NCI-H2081 (cell line): ENCODE data around the gene RPN1.
"Not testable (repeated sequence)": the region's sequence is repeated elsewhere in the genome, so short reads cannot be mapped to it uniquely, and the experiment has no call there.

Source experiments
- DNase-seq, 2 experiments: peaks; one replicate each; lab custom pipeline; 2025; lab: John Stamatoyannopoulos, UW

The RPN1 gene

GRCh38 chr3:128650096-128651050 is at the start of gene RPN1:
TSS of gene RPN1 (minus strand) at chr3:128650818. CDS start at chr3:128650800, 18 bp downstream.
- DNase-seq = peak; percentile 94 to 98

DNA sequence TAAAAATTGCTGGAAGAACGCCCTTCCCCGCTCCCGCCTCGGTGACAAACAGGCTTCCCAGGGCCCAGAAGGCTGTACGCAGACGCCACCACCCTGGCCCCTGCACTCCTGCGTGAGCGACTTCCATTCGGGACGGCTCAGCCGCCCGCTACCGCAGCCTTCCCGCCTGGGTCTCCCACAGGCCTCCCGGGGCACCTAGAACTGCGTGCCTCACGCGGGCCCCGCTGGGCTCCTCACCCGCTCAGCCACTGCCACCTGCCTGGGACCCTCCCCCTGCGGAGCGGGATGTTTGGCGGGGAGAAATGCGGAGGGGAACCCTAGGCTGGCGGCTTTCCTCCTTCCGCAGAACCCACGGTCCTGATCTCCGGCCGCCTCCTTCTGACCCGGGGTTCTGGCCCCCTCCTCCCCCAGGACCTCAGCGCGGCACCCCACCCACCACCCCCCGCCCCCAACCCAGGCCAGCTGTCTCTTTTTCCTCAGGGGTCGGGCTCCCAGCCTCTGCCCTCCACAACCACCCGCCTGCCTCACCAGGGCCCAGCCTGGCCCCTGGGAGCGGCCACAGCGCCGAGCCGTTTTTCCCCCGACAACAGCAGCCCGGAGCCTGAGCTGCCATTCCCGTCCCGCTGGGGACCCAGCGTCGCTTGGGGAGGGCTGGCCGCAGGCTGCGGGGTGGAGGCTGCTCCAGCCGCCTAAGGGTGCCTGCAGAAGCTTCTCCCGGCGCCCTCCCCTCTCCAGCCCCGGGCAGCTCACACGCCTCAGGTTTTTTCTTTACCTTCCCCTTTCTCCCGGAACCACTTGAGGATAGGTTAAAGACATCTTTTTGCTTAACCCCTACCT is 47.8 kb upstream of the RPN1 start:
- DNase-seq = no peak

DNA sequence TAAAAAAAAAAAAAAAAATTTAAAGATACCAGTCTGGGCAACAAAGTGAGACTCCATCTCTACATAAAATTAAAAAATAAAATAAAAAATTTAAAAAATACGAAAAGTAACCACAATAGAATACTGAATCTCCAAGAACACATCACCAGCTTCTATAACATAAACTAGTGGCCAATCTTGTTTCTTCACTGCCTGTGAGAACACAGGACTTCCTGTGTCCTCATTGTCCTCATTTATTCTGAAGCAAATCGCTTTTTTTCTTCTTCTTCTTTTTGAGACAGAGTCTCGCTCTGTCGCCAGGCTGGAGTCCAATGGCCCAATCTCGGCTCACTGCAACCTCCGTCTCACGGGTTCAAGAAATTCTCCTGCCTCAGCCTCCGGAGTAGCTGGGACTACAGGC is 46.7 kb upstream of the RPN1 start:
- DNase-seq = no peak

GRCh38 chr3:128693696-128694095 is 43.1 kb upstream of the RPN1 start:
- DNase-seq = no peak

DNA sequence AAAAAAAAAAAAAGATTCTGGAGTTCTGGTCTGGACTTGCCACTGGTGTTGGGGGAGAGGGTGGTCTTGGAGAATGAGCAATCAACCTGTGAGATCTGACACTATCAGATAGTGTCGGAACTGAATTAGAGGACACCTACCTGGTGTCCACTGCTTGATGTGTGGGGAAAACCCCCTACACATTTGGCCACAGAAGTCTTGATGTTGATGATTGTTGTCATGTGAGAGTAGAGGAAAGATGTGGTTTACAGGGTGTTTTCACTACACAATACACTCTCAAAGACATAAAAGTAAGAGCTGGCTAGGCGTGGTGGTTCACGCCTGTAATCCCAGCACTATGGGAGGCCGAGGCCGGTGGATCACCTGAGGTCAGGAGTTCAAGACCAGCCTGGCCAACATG is 38.4 kb upstream of the RPN1 start:
- DNase-seq = no peak

GRCh38 chr3:128686465-128686864 is 35.8 kb upstream of the RPN1 start:
- no peak for DNase-seq

DNA sequence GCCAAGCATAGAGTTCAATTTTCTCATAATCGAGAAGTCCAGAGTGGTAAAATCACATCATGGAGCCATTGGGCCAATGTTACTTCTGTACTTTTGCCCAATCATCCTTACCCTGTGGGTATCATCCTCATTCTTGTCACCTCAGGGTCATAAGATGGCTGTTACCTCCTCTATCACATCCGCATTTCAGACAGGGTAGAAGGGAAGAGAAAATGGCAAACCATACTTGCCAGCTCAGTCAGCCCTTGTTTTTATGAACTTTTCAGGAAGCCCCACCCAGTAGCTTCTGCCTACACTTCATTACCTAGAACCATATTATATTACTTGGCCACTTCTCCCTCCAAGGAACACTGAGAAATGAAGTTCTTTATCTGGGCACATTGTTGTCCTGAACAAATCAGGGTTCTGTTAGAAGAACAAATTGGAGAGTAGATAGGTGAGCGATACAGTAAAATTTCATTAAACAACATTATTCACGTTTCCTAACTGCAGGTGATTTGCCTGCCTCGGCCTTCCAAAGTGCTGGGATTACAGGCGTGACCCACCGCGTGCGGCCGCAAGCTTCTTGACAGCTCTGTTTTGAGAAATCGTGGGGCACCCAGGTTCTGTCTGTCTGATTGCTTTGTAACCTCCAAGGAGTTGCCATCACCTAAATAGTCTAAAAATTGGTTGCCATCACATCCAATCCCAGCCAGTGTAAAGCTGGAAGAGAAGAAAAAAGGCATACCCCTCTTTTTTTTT is 34.5 kb upstream of the RPN1 start:
- DNase-seq = no peak

DNA sequence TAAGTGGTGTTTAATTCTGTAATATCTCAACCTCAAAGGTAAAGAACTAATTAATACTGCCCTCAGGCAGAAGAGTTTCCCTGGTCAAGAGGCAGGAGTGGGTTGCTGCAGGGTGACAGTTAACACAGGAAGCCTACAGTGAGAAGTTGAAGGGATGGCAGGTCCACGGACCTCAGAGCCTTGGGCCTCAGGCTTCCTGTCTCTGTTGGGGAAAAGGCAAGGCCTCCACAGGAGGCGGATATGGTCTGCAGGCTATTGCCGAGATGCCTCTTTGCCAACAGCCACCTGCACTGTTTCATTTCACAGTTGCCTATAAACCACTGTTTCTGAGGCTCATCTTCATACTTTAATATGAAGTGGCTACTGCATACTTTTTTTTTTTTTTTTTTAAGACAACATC is 33.3 kb upstream of the RPN1 start:
- DNase-seq = no peak

DNA sequence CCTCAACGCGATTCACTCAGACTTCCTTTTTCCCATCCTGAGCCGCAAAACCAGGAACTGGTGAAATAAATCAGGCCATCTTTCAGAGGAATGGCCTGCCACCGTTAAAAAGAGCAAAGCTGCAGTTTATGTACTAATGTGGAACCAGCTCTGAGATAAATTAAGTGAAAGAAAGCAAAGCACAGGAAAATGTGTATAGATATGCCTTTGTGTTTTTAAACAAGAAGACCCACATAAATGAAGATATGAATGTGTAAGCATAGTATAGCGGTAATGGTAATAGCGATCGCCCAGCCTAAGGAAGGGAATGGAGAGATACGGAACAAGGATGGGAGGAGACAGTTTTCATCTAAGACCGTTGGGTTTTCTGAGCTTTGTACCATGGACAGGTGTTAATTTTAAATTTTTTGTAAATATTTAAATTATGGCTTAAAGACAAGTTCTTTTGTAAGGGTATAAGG is 30.8 kb upstream of the RPN1 start:
- peak; percentile 37 to 67 for DNase-seq

GRCh38 chr3:128680603-128681368 is 30.2 kb upstream of the RPN1 start:
- peak; percentile 100 for DNase-seq

DNA sequence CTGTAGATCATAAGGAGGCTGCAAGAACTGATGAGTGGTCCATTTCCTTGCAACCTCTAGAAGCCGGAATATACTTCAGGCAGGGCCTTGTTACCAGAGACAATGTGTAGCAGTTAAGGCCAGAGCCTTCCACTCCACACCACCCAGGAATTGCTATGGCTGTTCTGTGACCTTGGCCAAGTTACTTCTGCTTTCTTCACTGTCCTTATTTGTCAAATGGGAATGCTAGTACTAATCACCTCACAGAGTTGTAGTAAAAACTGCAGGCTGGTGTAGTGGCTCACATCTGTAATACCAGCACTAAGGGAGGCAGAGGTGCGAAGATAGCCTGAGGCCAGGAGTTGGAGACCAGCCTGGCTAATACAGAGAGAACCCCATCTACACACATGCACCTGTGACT is 28.7 kb upstream of the RPN1 start:
- no peak for DNase-seq

- DNase-seq = not testable (repeated sequence)
Observed at GRCh38 chr3:128675802-128676201, 25.2 kb upstream of the RPN1 start.

- no peak for DNase-seq
Observed at GRCh38 chr3:128674161-128674784, 23.7 kb upstream of the RPN1 start.

DNA sequence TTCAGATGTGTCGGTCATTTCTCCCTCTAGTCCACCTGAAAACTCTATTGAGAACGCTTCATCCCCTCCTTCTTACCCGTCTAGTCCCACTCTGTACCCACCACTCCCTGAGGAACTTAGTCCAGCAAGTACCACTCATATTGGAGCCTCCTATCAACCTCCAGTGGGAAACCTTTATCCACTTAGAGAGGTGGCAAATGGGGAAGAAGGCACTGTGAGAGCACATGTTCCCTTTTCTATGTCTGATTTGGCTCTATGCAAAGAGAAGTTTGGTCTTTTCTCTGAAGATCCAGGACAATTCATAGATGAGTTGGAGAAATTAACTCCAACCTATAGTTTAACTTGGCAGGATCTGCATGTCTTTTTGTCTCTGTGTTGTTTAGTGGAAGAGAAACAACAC is 17.0 kb upstream of the RPN1 start:
- no peak for DNase-seq

GRCh38 chr3:128665362-128666021 is 14.9 kb upstream of the RPN1 start:
- no peak for DNase-seq

GRCh38 chr3:128663151-128663550 is 12.5 kb upstream of the RPN1 start:
- DNase-seq = no peak

DNA sequence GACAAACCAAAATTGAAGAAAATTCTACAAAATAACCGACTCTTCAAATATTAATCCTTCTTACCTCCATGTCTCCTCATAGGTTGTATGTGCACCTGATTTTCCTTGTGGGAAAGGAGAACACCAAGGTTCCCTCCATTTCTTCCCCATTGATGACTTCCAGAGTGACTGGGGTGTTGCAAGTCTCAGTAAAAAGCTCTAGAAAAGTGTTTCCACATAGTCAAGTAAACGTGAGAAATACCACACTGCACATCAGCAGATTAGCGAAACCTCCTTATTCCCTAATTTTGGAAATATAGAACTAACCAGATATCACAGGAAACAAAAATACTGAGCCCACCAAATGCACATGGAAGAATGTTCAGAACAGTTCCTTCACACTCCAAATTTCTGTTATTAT is 4.9 kb upstream of the RPN1 start:
- DNase-seq = no peak

DNA sequence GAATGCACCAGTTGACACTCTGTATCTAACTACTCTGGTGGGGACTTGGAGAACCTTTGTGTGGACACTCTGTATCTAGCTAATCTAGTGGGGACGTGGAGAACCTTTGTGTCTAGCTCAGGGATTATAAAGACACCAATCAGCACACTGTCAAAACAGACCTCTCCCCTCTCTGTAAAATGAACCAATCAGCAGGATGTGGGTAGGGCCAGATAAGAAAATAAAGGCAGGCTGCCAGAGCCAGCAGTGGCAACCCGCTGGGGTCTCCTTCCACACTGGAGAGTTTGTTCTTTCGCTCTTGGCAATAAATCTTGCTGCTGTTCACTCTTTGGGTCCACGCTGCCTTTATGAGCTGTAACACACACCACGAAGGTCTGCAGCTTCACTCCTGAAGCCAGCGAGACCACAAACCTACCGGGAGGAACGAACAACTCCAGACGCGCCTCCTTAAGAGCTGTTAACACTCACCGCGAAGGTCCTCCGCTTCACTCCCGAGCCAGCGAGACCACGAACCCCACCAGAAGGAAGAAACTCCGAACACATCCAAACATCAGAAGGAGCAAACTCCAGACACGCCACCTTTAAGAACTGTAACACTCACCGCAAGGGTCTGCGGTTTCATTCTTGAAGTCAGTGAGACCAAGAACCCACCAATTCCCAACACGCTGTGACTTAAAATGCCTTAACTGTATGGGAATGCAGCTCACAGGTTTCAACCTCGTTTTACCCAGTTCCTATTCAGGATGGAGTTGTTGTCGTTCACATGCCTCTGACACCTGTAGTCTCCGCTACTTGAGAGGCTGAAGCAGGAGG is 3.6 kb upstream of the RPN1 start:
- DNase-seq = not testable (repeated sequence)

DNA sequence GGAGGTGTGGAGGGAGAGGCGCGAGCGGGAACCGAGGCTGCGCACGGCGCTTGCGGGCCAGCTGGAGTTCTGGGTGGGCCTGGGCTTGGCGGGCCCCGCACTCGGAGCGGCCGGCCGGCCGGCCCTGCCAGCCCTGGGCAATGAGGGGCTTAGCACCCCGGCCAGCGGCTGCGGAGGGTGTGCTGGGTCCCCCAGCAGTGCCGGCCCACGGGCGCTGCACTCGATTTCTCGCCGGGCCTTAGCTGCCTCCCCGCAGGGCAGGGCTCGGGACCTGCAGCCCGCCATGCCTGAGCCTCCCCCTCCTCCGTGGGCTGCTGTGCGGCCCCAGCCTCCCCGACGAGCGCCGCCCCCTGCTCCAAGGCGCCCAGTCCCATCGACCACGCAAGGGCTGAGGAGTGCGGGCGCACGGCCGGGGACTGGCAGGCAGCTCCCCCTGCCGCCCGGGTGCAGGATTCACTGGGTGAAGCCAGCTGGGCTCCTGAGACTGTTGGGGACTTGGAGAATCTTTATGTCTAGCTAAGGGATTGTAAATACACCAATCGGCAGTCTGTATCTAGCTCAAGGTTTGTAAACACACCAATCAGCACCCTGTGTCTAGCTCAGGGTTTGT is 2.9 kb upstream of the RPN1 start:
- not testable (repeated sequence) for DNase-seq
